GM12872 (cell line): Measurements from ENCODE around the gene CCDC192.

Source experiments
- TF ChIP-seq, protein P1 (sequence below): IDR thresholded peaks from 3 replicates; pipeline ENCODE4 v1.5.1; 2011; ENCODE audit warnings: low read depth, mild to moderate bottlenecking, low read length, moderate library complexity; ENCODE audit not compliant: insufficient read depth

Gene CCDC192

DNA sequence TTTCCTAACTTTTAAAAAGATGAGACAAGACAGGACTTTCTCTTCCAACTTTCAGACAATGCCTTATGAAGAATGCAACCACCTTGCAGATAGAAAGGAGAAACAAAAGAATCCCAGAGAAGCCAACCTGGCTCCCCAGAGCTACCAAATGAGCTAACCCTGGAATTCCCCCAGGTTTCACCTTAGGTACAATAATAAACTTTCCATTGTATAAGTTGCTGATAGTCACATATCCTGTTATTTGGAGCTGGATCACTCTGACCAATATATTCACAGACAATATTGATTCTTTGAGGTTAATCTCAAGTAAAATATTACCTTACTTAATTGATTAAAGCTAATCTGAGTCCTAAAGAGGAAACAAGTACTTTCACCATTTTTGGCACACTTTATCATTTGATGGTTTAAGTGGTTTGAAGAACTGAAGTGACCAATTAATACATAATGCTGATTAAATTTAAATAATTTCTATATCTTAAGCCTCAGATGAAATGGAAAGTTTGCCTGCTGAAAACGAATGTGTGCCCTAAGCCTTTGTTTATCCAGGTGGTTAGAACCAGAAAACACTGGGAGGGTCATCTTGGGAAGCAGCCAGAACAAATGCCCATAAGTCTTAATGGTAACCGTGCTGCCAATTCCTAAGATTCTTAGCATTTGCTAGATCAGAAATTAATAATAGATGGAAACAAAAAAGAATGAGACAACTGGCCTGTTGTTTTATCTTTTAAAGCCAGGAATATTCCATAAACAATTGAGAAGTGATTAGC, 220.8 kb downstream of the CCDC192 start:
- TF ChIP-seq, protein P1, sequence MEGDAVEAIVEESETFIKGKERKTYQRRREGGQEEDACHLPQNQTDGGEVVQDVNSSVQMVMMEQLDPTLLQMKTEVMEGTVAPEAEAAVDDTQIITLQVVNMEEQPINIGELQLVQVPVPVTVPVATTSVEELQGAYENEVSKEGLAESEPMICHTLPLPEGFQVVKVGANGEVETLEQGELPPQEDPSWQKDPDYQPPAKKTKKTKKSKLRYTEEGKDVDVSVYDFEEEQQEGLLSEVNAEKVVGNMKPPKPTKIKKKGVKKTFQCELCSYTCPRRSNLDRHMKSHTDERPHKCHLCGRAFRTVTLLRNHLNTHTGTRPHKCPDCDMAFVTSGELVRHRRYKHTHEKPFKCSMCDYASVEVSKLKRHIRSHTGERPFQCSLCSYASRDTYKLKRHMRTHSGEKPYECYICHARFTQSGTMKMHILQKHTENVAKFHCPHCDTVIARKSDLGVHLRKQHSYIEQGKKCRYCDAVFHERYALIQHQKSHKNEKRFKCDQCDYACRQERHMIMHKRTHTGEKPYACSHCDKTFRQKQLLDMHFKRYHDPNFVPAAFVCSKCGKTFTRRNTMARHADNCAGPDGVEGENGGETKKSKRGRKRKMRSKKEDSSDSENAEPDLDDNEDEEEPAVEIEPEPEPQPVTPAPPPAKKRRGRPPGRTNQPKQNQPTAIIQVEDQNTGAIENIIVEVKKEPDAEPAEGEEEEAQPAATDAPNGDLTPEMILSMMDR: no peak

DNA sequence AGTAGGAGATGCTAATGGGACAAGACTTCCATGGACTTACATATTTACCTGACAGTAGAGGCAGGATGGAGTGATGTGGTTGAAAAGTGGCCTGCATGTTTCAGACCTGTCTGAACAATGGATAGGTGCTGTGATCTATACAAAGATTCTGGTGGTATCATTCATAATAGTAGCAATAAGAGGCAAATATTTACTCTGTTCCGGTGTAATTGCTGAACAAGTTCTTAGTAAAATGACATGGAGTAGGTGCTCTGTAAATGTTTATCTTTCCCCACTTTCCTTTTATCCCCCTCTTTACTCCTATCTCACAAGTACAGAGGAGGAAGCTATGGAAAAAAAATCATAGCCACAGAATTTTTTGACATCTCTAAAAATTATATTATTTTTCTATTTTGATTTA, 221.4 kb downstream of the CCDC192 start:
- TF ChIP-seq, protein P1: no peak

DNA sequence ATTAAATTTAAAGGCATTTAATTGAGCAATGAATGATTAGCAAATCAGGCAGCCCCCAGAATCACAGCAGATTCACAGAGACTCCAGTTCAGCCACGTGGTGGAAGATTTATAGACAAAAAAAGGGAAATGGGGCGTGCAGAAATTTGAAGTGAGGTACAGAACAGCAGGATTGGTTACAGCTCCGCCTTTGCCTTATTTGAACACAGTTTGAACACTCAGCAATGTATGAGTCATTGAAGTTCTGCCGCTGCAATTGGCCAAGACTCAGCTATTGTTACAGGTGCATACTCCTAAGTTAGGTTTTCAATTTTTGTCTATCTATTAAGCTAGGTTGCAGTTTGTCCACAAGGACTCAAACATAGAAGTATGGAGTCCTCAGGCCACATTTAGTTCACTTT, 222.7 kb downstream of the CCDC192 start:
- TF ChIP-seq, protein P1: no peak

DNA sequence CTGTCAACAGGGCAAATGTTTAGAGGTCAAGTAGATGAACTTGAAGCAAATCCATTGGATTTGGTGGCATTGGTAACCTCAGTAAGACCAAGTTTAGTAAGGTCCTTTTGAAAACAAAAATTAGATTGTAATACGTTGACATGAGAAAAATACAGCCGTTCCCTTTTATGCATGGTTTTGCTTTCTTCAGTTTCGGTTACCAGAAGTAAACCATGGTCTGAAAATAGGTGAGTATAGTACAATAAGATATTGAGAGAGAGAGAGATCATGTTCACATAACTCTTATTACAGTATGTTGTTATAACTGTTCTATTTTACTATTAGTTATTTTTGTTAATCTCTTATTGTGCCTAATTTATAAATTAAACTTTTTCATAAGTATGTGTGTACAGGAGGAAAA, 223.8 kb downstream of the CCDC192 start:
- TF ChIP-seq, protein P1: no peak

DNA sequence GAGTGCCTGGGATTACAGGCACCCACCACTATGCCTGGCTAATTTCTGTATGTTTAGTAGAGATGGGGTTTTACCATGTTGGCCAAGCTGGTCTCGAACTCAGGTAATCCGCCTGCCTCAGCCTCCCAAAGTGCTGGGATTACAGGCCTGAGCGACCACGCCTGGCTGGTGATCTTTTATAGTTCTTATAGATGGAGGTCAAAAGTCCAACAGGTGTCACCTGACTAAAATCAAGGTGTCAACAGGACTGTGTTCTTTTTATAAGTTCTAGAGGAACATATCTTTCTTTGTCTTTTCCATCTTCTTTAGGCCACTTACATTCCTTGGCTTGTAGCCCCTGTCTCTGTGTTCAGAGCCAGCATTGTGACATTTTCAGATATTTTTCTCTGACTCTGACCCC, 224.9 kb downstream of the CCDC192 start:
- TF ChIP-seq, protein P1: no peak

DNA sequence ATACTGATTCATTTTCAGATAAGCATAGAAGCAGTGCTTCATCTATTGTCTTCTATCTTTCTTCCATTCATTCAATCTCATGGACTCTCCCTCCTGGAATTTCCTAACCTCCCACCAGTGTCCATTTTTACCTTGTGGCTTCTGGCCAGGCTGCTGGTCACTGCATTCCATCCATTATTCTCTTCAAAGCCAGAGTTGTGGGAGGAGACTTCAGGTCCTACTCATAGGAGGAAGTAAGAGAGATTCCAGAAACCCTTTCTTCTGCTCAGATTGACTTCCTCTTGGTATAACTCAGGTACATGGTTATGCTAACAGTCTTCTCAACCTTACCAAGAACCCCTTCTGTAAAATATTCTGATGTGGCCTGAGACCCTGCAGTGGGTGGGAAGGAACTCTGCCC, 227.1 kb downstream of the CCDC192 start:
- TF ChIP-seq, protein P1: no peak

DNA sequence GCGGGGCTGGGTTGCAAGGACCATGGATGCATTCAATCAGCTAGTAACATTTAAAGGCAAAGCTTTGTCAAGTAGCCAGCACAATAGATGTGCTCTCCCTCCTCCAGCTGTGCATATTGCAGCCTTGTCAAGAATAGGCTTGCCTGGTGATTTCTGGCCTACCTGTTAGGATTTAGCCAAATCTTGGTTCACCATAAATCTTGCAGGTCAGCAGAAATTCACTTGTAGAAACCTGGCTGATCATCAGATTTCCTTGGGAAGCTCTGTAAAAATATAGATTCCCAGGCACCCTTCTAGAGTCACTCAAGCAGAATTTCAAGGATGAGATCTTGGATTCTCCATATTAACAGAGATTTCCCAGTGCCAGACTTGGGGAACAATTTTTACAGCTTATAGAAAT, 228.2 kb downstream of the CCDC192 start:
- TF ChIP-seq, protein P1: no peak
